Measurements from ENCODE around the gene INSR. TPM values are rescaled to one million over a fixed set of nuclear protein-coding genes. Genes with fewer than 3 reads are reported as not detected.

Gene INSR
- total RNA-seq, 1 donor from 2014 or later: 32.5 TPM

GRCh38 chr19:7176792-7177191 is 117.4 kb downstream of the INSR start:
- no peak overlapping the region for H3K4me3 Mint-ChIP-seq (ENCODE audit: unreplicated experiment)
- peaks cover 13% of the 10 kb centered on the region for H3K4me1 Mint-ChIP-seq (ENCODE audit: low read depth)
- peaks cover 13% of the 10 kb centered on the region for H3K36me3 Mint-ChIP-seq (ENCODE audit: low read depth)
- no peak for TF ChIP-seq CTCF (IDR thresholded peaks at IDR 0.05)
- no peak for DNase-seq (ENCODE audit: low spot score)
- no peaks in the 10 kb centered on the region for H3K9me3 Mint-ChIP-seq (ENCODE audit: low read depth)
- H3K27me3 Mint-ChIP-seq (ENCODE audit: low read depth): no peaks in the 10 kb centered on the region
- no peak overlapping the region for H3K27ac Mint-ChIP-seq (ENCODE audit: unreplicated experiment)

GRCh38 chr19:7172794-7173193 is 121.4 kb downstream of the INSR start:
- no peak for TF ChIP-seq CTCF (IDR thresholded peaks at IDR 0.05)
- Mint-ChIP-seq H3K27ac (ENCODE audit: unreplicated experiment) (no peak overlapping the region), H3K4me3 (ENCODE audit: unreplicated experiment) (no peak overlapping the region), H3K9me3 (ENCODE audit: low read depth) (peaks cover 5% of the 10 kb centered on the region), H3K36me3 (ENCODE audit: low read depth) (peaks cover 33% of the 10 kb centered on the region), H3K27me3 (ENCODE audit: low read depth) (no peaks in the 10 kb centered on the region), H3K4me1 (ENCODE audit: low read depth) (peaks cover 4% of the 10 kb centered on the region)
- no peak for DNase-seq (ENCODE audit: low spot score)

GRCh38 chr19:7170983-7171382 is 123.2 kb downstream of the INSR start:
- Mint-ChIP-seq H3K4me1 (ENCODE audit: low read depth) (peaks cover 6% of the 10 kb centered on the region), H3K9me3 (ENCODE audit: low read depth) (peaks cover 5% of the 10 kb centered on the region), H3K27me3 (ENCODE audit: low read depth) (no peaks in the 10 kb centered on the region), H3K4me3 (ENCODE audit: unreplicated experiment) (no peak overlapping the region), H3K27ac (ENCODE audit: unreplicated experiment) (no peak overlapping the region), H3K36me3 (ENCODE audit: low read depth) (peaks cover 36% of the 10 kb centered on the region)
- no peak for DNase-seq (ENCODE audit: low spot score)
- no peak for TF ChIP-seq CTCF (IDR thresholded peaks at IDR 0.05)

GRCh38 chr19:7168941-7169340 is 125.3 kb downstream of the INSR start:
- Mint-ChIP-seq H3K36me3 (ENCODE audit: low read depth) (peaks cover 36% of the 10 kb centered on the region), H3K9me3 (ENCODE audit: low read depth) (peaks cover 5% of the 10 kb centered on the region), H3K4me3 (ENCODE audit: unreplicated experiment) (no peak overlapping the region), H3K4me1 (ENCODE audit: low read depth) (peaks cover 8% of the 10 kb centered on the region), H3K27me3 (ENCODE audit: low read depth) (no peaks in the 10 kb centered on the region), H3K27ac (ENCODE audit: unreplicated experiment) (no peak overlapping the region)
- no peak for TF ChIP-seq CTCF (IDR thresholded peaks at IDR 0.05)
- no peak for DNase-seq (ENCODE audit: low spot score)

GRCh38 chr19:7161292-7161691 is 132.9 kb downstream of the INSR start:
- H3K4me3 Mint-ChIP-seq (ENCODE audit: unreplicated experiment): no peak overlapping the region
- TF ChIP-seq CTCF (IDR thresholded peaks at IDR 0.05): no peak
- H3K36me3 Mint-ChIP-seq (ENCODE audit: low read depth): peaks cover 22% of the 10 kb centered on the region

More at GRCh38 chr19:7161292-7161691, 132.9 kb downstream of the INSR start:
- H3K9me3 Mint-ChIP-seq (ENCODE audit: low read depth): no peaks in the 10 kb centered on the region
- H3K27ac Mint-ChIP-seq (ENCODE audit: unreplicated experiment): no peak overlapping the region
- DNase-seq (ENCODE audit: low spot score): peak; percentile 28
- H3K4me1 Mint-ChIP-seq (ENCODE audit: low read depth): peaks cover 23% of the 10 kb centered on the region
- H3K27me3 Mint-ChIP-seq (ENCODE audit: low read depth): no peaks in the 10 kb centered on the region
